HEK293T (cell line): ENCODE results near the gene TMEM130.

Experiments
- CTCF ChIA-PET: fragments of 350-600 bp; formaldehyde crosslinking; extraction: SDS; loops from one replicate; lab custom pipeline; 2021; ENCODE audit warnings: antibody characterized with exemption, inconsistent platforms; lab: Yijun Ruan, JAX
- POLR2A ChIA-PET: fragments of 350-600 bp; formaldehyde crosslinking; extraction: SDS; loops from one replicate; lab custom pipeline; 2020; ENCODE audit warnings: antibody characterized with exemption, inconsistent platforms; lab: Yijun Ruan, JAX
- DNase-seq: peaks from one replicate; pipeline ENCODE4 v3.0.0; 2012; ENCODE audit warnings: mixed read lengths; ENCODE audit errors: extremely low spot score
- ARNT ChIP-seq: fragments of 450-650 bp; IDR thresholded peaks from 2 replicates; pipeline ENCODE4 v1.6.1; 2017; ENCODE audit warnings: mild to moderate bottlenecking
- BHLHE40 ChIP-seq: fragments of 450-650 bp; IDR thresholded peaks from 2 replicates; pipeline ENCODE4 v1.6.1; 2016; ENCODE audit warnings: mild to moderate bottlenecking, moderate library complexity, borderline replicate concordance
- CTBP1 ChIP-seq: fragments of 450-650 bp; IDR thresholded peaks from 2 replicates; pipeline ENCODE4 v1.6.1; 2016; ENCODE audit warnings: borderline replicate concordance
- ELF4 ChIP-seq: fragments of 450-650 bp; IDR thresholded peaks from 2 replicates; pipeline ENCODE4 v1.6.1; 2017; ENCODE audit warnings: antibody characterized with exemption
- FOXA1 ChIP-seq: fragments of 450-650 bp; IDR thresholded peaks from 2 replicates; pipeline ENCODE4 v1.6.1; 2016; ENCODE audit warnings: mild to moderate bottlenecking
- FOXK2 ChIP-seq: fragments of 450-650 bp; IDR thresholded peaks from 2 replicates; pipeline ENCODE4 v1.6.1; 2016; ENCODE audit warnings: mild to moderate bottlenecking
- FOXM1 ChIP-seq: fragments of 450-650 bp; IDR thresholded peaks from 2 replicates; pipeline ENCODE4 v1.6.1; 2017; ENCODE audit warnings: mild to moderate bottlenecking, borderline replicate concordance
- HDGF ChIP-seq: fragments of 450-650 bp; IDR thresholded peaks from 2 replicates; pipeline ENCODE4 v1.6.1; 2017; ENCODE audit warnings: antibody characterized with exemption, borderline replicate concordance
- L3MBTL2 ChIP-seq: fragments of 450-650 bp; conservative IDR thresholded peaks from 2 replicates; pipeline ENCODE4 v1.6.1; 2016; ENCODE audit warnings: mild to moderate bottlenecking
- LEF1 ChIP-seq: fragments of 450-650 bp; IDR thresholded peaks from 2 replicates; pipeline ENCODE4 v1.6.1; 2017; ENCODE audit warnings: mild to moderate bottlenecking, borderline replicate concordance
- NFRKB ChIP-seq: fragments of 450-650 bp; IDR thresholded peaks from 2 replicates; pipeline ENCODE4 v1.6.1; 2016; ENCODE audit warnings: mild to moderate bottlenecking, moderate library complexity
- SP1 ChIP-seq: fragments of 450-650 bp; IDR thresholded peaks from 2 replicates; pipeline ENCODE4 v1.6.1; 2017
- SUZ12 ChIP-seq: fragments of 450-650 bp; IDR thresholded peaks from 2 replicates; pipeline ENCODE4 v1.6.1; 2016; ENCODE audit warnings: mild to moderate bottlenecking
- TARDBP ChIP-seq: fragments of 450-650 bp; IDR thresholded peaks from 2 replicates; pipeline ENCODE4 v1.6.1; 2016
- ZNF384 ChIP-seq: fragments of 450-650 bp; IDR thresholded peaks from 2 replicates; pipeline ENCODE4 v1.6.1; 2016
- TF ChIP-seq, protein P1 (sequence below): fragments of 450-650 bp; IDR thresholded peaks from 2 replicates; pipeline ENCODE4 v1.6.1; 2016

Gene TMEM130

DNA sequence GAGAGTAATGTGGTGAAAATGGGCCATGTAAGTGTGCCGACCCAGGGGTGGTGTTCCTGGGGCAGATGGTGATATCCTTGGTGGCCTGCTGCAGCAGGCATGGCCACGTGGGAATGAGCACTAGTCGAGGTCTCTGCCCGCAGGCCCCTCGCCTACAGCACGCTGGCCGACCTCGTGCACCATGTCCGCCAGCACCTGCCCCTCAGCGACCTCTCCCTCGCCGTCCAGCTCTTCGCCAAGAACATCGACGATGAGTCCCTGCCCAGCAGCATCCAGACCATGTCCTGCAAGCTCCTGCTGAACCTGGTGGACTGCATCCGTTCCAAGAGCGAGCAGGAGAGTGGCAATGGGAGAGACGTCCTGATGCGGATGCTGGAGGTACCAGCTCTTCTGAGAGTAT lies 38.8 kb upstream of the TMEM130 start:
- ChIA-PET CTCF (no interaction called here), POLR2A (no interaction called here)
- TF ChIP-seq ARNT (no peak), L3MBTL2 (no peak), FOXM1 (no peak), SP1 (no peak), TARDBP (no peak), FOXA1 (no peak)
- TF ChIP-seq, protein P1, sequence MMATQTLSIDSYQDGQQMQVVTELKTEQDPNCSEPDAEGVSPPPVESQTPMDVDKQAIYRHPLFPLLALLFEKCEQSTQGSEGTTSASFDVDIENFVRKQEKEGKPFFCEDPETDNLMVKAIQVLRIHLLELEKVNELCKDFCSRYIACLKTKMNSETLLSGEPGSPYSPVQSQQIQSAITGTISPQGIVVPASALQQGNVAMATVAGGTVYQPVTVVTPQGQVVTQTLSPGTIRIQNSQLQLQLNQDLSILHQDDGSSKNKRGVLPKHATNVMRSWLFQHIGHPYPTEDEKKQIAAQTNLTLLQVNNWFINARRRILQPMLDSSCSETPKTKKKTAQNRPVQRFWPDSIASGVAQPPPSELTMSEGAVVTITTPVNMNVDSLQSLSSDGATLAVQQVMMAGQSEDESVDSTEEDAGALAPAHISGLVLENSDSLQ, result no peak
- no peak for DNase-seq

DNA sequence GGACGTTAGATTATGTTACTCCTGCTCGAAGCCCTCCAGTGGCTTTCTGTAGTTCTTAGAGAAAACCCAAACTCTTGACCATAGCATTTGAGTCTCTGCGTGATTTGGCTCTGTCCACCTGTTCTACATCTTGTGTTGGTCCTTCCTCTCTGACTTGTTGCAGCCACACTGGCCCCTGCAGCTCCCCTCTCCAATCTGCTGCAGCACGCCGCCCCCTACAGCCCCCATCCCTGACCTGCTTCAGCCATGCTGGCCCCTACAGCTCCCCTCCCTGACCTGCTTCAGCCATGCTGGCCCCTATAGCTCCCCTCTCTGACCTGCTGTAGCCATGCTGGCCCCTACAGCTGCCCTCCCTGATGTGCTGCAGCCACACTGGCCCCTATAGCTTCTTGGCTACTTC lies 37.8 kb upstream of the TMEM130 start:
- CTCF ChIA-PET, result no interaction called here
- no peak for TF ChIP-seq BHLHE40
- no peak for TF ChIP-seq ARNT
- TF ChIP-seq FOXK2, result no peak
- TF ChIP-seq SP1, result no peak
- no peak for TF ChIP-seq LEF1
- TF ChIP-seq, protein P1, result no peak
- TF ChIP-seq SUZ12, result no peak
- TF ChIP-seq ELF4, result no peak
- no peak for DNase-seq
- POLR2A ChIA-PET, result no interaction called here

DNA sequence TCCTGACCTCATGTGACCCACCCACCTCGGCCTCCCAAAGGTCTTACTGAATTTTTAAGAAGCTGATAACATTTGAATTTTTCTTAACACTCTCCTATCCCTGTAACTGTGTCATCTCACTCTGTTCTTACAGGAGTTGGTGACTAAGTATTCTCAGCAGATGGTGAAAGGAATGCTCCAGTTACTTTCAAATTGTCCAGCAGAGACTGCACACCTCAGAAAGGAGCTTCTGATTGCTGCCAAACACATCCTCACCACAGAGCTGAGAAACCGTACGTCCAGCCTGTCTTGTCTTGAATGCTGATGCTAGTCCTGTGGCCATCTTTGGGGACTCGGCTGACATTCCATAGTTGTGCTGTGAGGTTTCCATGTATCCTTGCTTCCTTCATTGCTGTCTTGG lies 33.4 kb upstream of the TMEM130 start:
- DNase-seq, result no peak
- ChIA-PET POLR2A (no interaction called here), CTCF (no interaction called here)
- no peak for TF ChIP-seq BHLHE40
- TF ChIP-seq SUZ12, result no peak
- TF ChIP-seq NFRKB, result no peak
- TF ChIP-seq ARNT, result no peak
- TF ChIP-seq HDGF, result no peak

DNA sequence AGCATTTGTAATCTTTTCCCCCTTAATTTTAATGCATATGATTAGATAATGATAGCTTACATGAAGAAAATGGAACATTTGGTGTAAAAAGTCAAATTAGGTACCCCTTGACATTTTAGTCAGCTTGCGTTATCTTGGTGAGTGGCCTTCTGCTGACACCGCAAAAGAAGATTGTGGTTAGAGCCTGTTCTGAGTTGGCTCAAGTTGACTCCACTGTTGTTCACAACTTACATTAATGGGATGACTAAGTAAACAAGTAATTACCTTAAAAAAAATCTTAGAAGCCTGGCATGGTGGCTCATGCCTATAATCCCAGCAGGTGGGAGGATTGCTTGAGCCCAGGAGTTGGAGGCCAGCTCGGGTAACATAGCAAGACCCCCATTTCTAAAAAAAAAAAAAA lies 32.7 kb upstream of the TMEM130 start:
- CTCF ChIA-PET, result no interaction called here
- TF ChIP-seq FOXM1 (no peak), ARNT (no peak), FOXA1 (no peak), FOXK2 (no peak), TARDBP (no peak), CTBP1 (no peak), ZNF384 (no peak), LEF1 (no peak), BHLHE40 (no peak), SP1 (no peak), ELF4 (no peak), HDGF (no peak), SUZ12 (no peak), NFRKB (no peak), L3MBTL2 (no peak)
- TF ChIP-seq, protein P1, result no peak
- POLR2A ChIA-PET, result no interaction called here
- DNase-seq, result no peak

DNA sequence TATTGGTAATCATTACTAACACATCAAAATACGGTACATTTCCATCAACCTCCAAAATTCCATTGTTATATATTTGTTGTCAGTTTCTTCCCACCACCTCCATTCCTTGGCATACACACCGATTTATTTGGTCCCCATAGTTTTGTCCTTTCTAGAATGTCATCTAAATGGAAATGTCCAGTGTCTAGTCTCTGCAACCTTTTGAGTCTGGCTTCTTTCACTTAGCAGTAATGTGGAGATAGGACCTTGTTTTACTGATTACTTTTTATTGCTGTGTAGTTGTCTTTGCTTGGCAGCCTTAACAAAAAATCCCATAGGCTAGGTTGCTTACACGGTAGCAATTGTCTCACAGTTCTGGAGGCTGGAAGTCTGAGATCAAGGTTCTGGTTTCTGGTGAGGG lies 31.0 kb upstream of the TMEM130 start:
- POLR2A ChIA-PET, result no interaction called here
- CTCF ChIA-PET, result no interaction called here
- TF ChIP-seq FOXA1, result no peak
- TF ChIP-seq, protein P1, result no peak
- no peak for TF ChIP-seq LEF1
- TF ChIP-seq ARNT, result no peak
- no peak for TF ChIP-seq NFRKB
- DNase-seq, result no peak

DNA sequence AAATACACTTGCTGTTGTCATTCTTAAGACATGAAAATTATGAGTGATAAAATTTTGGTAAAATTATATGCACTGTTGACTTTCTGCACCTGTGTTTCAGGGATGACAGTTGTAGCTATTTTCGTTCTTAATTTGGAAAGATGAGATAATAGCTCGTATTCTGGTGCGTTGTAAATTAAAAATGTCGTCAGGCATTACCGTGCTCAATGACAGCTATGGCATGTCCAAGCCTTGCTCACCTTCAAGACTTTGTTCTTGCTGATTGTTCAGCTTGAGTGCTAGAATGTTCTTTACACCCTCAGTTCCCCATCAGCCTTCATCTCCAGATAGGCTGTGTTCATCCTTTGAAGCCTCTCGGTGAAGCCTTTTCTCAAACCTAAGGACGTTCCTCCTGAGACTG lies 30.0 kb upstream of the TMEM130 start:
- no peak for DNase-seq
- ChIA-PET CTCF (no interaction called here), POLR2A (no interaction called here)
- TF ChIP-seq BHLHE40, result no peak
- TF ChIP-seq ARNT, result no peak
- no peak for TF ChIP-seq TARDBP
- TF ChIP-seq L3MBTL2, result no peak
- no peak for TF ChIP-seq ZNF384
- no peak for TF ChIP-seq FOXM1

DNA sequence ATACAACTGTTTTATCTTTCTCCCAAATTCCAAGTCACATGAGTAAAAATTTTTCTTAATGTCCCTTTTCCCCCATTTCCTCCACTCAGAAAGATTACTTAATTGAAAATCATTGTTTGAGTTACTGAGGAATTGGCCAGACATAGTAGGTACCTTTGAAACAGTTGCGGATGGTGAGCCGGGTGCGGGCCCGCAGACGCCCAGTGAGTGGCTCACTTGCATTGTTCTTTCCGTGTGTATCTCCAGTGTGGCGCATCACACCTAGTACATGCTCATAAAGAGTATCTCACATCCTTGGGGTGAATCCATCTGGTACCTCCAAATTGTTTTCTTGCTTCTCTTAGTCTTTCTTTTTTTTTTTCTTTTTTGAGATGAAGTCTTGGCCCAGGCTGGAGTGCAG lies 22.8 kb upstream of the TMEM130 start:
- POLR2A ChIA-PET, result no interaction called here
- DNase-seq, result no peak
- no peak for TF ChIP-seq BHLHE40
- TF ChIP-seq ARNT, result no peak
- CTCF ChIA-PET, result no interaction called here
